Mesodermal cell (in vitro differentiated cells): Measurements from ENCODE around the gene GC.
"Not testable (repeated sequence)": the region's sequence is repeated elsewhere in the genome, so short reads cannot be mapped to it uniquely, and the experiment has no call there.

Experiments used
- H3K27ac ChIP-seq: 2 replicates; pipeline ENCODE4 v1.7.0; 2013; ENCODE audit warnings: mild to moderate bottlenecking, low read depth, low read length, moderate library complexity; ENCODE audit not compliant: severe bottlenecking
- H3K36me3 ChIP-seq: 2 replicates; pipeline ENCODE4 v1.7.1; 2013; ENCODE audit warnings: mild to moderate bottlenecking, low read length, moderate library complexity; ENCODE audit not compliant: control insufficient read depth, insufficient read depth
- H3K4me1 ChIP-seq: one replicate; pipeline ENCODE4 v1.7.1; 2013; ENCODE audit warnings: mild to moderate bottlenecking, low read length; ENCODE audit not compliant: insufficient read depth, control insufficient read depth, poor library complexity, severe bottlenecking
- H3K4me3 ChIP-seq: 2 replicates; pipeline ENCODE4 v1.7.0; 2013; ENCODE audit warnings: low read length, control low read depth, mild to moderate bottlenecking; ENCODE audit not compliant: insufficient read depth, poor library complexity, severe bottlenecking; ENCODE audit errors: extremely low read depth
- H3K9me3 ChIP-seq: 2 replicates; pipeline ENCODE4 v1.7.1; 2013; ENCODE audit warnings: mild to moderate bottlenecking, low read length, moderate library complexity; ENCODE audit not compliant: control insufficient read depth
- WGBS, 2 experiments: methylation state at CpG; one replicate each; pipeline ENCODE4 v1.1.5; 2013; ENCODE audit warnings: missing lambda C conversion rate in 2 of 2; ENCODE audit not compliant: insufficient coverage in 2 of 2; 5-methylcytosine and 5-hydroxymethylcytosine counted together

The GC gene

DNA sequence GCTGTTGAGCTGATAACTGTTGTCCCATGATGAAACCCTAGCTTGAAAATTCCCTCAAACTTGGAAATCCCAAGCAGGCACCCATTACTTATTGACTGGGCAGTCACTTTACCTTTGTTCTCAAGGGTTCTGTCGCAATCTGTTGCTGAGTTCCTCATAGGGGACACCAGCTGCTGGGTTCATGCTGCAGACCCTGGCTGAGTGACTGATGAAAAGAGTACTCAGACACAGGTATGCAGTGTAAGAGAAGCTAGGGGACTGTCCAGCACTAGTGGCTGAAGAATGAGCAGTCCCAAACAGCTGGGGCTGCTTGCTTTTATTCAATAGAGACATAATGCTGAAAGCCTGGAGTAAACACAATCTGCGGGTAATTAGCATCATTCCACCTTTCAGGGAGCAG, 21.4 kb upstream of the GC start:
- not testable (repeated sequence) for H3K36me3 ChIP-seq, H3K27ac ChIP-seq, H3K4me3 ChIP-seq, H3K4me1 ChIP-seq, H3K9me3 ChIP-seq
- WGBS, 2 experiments = 80 to 92% methylated on average over 1 of the region's 2 CpGs

DNA sequence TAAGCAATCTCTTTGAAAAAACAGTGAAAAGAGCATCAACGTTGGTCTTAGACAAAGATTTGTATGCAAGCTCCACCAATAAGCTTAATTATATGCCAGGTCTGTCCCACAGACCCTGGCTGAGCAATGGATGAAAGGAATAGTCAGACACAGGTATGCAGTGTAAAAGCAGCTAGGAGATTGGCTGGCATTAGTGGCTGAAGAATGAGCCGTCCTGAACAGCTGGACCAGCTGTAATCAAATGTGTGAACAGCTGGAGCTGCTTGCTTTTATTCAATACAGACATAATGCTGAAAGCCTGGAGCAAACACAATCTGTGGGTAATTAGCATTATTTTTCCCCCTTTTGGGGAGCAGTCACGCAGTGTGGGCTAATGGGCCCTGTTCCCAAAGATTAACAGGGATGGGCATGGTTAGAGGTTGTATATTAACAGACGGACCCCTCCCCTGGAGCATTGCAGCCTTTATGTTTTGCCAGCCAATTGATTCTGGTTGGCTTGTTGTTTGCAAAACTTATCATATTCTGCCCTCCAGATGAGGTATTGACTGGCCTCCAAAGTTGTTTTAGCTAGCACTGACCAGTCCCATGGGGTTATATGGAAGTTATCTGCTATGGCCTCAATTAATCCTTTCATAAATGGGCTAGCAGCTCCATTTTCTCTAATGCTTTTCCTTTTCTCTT, 20.3 kb upstream of the GC start:
- H3K9me3 ChIP-seq, H3K4me3 ChIP-seq, H3K36me3 ChIP-seq, H3K27ac ChIP-seq, H3K4me1 ChIP-seq: not testable (repeated sequence)
- WGBS, 2 experiments = 91% methylated on average over 2 of the region's 4 CpGs; no CpG with 5 or more reads in 1 of the 2 experiments

DNA sequence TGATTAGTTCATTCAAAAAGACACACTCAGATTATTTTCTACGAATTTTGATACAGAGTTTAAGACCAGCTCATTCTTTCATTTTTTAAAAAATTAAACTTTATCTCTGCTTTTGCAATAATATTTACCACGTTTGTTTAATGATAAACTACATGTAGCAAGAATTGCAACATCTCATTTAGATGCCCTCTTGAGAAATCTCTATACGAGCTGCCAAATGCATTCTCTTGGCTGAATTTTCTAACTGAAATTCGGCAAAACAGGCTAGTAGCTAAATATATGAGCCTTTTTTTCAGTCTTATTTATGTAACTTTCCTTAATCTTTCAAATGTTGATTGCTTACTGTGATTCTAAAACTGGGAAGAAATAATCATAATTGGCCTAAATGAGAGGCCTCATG, 2.1 kb upstream of the GC start:
- WGBS, 2 experiments = 82 to 83% methylated on average over 1 to 2 of the region's 4 CpGs
- Histone ChIP-seq H3K4me1 (no peaks in the 10 kb centered on the region), H3K9me3 (no peaks in the 10 kb centered on the region), H3K27ac (no peak overlapping the region), H3K4me3 (no peak overlapping the region), H3K36me3 (no peaks in the 10 kb centered on the region)

GRCh38 chr4:71784569-71785197, 804 bp upstream of the GC start:
- H3K27ac ChIP-seq = no peak overlapping the region
- H3K9me3 ChIP-seq = no peaks in the 10 kb centered on the region
- no peaks in the 10 kb centered on the region for H3K4me1 ChIP-seq
- H3K4me3 ChIP-seq = no peak overlapping the region
- H3K36me3 ChIP-seq = no peaks in the 10 kb centered on the region

- H3K4me1 ChIP-seq = no peaks in the 10 kb centered on the region
- H3K9me3 ChIP-seq = no peaks in the 10 kb centered on the region
- H3K27ac ChIP-seq = no peak overlapping the region
- H3K4me3 ChIP-seq = no peak overlapping the region
- no peaks in the 10 kb centered on the region for H3K36me3 ChIP-seq
These were observed 6.0 kb downstream of the GC start for GRCh38 chr4:71777891-71778290.

GRCh38 chr4:71775449-71775848, 8.4 kb downstream of the GC start:
- WGBS, 2 experiments = 100% methylated on average over 1 of the region's 2 CpGs; no CpG with 5 or more reads in 1 of the 2 experiments
- Histone ChIP-seq H3K4me1 (no peaks in the 10 kb centered on the region), H3K9me3 (no peaks in the 10 kb centered on the region), H3K4me3 (no peak overlapping the region), H3K27ac (no peak overlapping the region), H3K36me3 (no peaks in the 10 kb centered on the region)

DNA sequence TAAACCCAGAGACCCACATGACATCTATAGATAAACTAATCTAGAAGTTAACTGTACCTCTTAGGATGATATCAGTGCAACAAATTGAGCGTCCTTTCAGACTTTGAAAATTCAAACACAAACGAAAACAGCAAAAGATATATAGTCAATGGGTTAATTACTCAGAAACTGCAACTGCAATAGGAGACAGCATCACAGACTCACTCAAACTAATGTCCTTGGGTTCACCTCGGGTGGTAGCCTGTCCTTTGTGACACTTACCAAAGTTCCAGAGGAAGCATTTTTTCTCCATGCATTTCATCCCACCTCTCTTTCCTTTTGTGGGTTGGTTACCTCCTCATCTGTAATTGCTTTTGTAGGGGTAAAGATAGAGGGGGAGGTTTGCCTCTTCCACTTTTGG, 9.7 kb downstream of the GC start:
- H3K27ac ChIP-seq = no peak overlapping the region
- H3K4me3 ChIP-seq = no peak overlapping the region
- no peaks in the 10 kb centered on the region for H3K36me3 ChIP-seq
- H3K4me1 ChIP-seq = no peaks in the 10 kb centered on the region
- WGBS, 2 experiments = 40% methylated on average over 1 of the region's 3 CpGs; no CpG with 5 or more reads in 1 of the 2 experiments
- no peaks in the 10 kb centered on the region for H3K9me3 ChIP-seq

GRCh38 chr4:71773004-71773403, 10.9 kb downstream of the GC start:
- Histone ChIP-seq H3K4me1 (no peaks in the 10 kb centered on the region), H3K27ac (no peak overlapping the region), H3K9me3 (no peaks in the 10 kb centered on the region), H3K4me3 (no peak overlapping the region), H3K36me3 (no peaks in the 10 kb centered on the region)
- no CpG with 5 or more reads among the region's 2 CpGs for WGBS, 2 experiments

DNA sequence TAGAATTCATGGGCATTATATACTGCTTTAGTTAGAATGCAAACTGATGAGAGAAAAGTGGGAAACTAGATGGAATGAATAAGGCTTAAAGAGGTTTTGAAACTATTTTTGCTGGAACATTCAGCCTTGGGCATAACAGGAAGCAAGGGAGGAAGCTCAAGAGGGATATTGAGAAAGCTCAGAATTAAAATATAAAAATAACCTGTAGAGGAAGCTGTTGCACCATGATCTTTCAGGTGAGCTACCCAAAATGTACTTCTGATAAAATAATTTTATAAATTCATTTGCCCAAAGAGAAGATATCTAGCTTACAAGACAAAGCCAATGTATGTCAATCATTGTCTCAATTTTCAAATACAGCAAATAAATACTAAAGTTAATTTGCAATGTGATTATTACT, 11.3 kb downstream of the GC start:
- no peaks in the 10 kb centered on the region for H3K36me3 ChIP-seq
- no peak overlapping the region for H3K4me3 ChIP-seq

GRCh38 chr4:71771613-71772012, 12.3 kb downstream of the GC start:
- Histone ChIP-seq H3K9me3 (no peaks in the 10 kb centered on the region), H3K4me1 (no peaks in the 10 kb centered on the region), H3K36me3 (no peaks in the 10 kb centered on the region), H3K27ac (no peak overlapping the region), H3K4me3 (no peak overlapping the region)
- 93 to 100% methylated on average over 1 of the region's 2 CpGs for WGBS, 2 experiments

More for the DNA sequence above, 11.3 kb downstream of the GC start:
- H3K27ac ChIP-seq = no peak overlapping the region
- no peaks in the 10 kb centered on the region for H3K4me1 ChIP-seq
- no peaks in the 10 kb centered on the region for H3K9me3 ChIP-seq

GRCh38 chr4:71769434-71769833, 14.4 kb downstream of the GC start:
- Histone ChIP-seq H3K9me3 (no peaks in the 10 kb centered on the region), H3K27ac (no peak overlapping the region), H3K4me3 (no peak overlapping the region), H3K36me3 (no peaks in the 10 kb centered on the region), H3K4me1 (no peaks in the 10 kb centered on the region)
- no CpG with 5 or more reads among the region's 3 CpGs for WGBS, 2 experiments
